B cell (primary cell): ENCODE results near the gene PLPPR3. TPM values are rescaled to one million over a fixed set of nuclear protein-coding genes. Genes with fewer than 3 reads are reported as not detected.

Source experiments
- ATAC-seq: fragments of 200-7000 bp; cut with Tn5 transposase; one replicate; pipeline ENCODE4 v1.10.0; 2021; ENCODE audit warnings: low read depth, mild to moderate bottlenecking, moderate number of reproducible peaks, moderate library complexity
- CTCF ChIA-PET: fragments of 350-600 bp; sonication (Branson Sonifier 250); formaldehyde crosslinking; loops from one replicate; lab custom pipeline; 2021; ENCODE audit warnings: antibody characterized with exemption, inconsistent platforms; lab: Charles Lee
- POLR2A ChIA-PET: fragments of 350-600 bp; sonication (Branson Sonifier 250); formaldehyde crosslinking; loops from one replicate; lab custom pipeline; 2021; ENCODE audit warnings: antibody characterized with exemption; lab: Charles Lee
- DNase-seq: peaks from one replicate; pipeline ENCODE4 v3.0.0; 2013
- H2AFZ ChIP-seq: 2 replicates; pipeline ENCODE4 v1.6.1; 2012; ENCODE audit warnings: mild to moderate bottlenecking, low read depth, low read length; ENCODE audit not compliant: insufficient read depth, poor library complexity, severe bottlenecking
- H3K27ac ChIP-seq, 2 donors: 1 replicate in 1 of 2; 2 replicates in 1 of 2; pipeline ENCODE4 v1.5.1; 2012 to 2013; ENCODE audit warnings: low read length in 2 of 2, mild to moderate bottlenecking in 2 of 2, moderate library complexity in 1 of 2
- H3K27me3 ChIP-seq, 4 experiments: fragments of 200-600 bp in 1 of 4; sonication (generic) in 1 of 4; replicated peaks in 1 of 4; 1 replicate in 2 of 4; 2 replicates in 2 of 4; pipeline versions ENCODE4 v1.6.1 to v1.7.0; 2013 to 2016; ENCODE audit warnings: low read length in 3 of 4, mild to moderate bottlenecking in 2 of 4, mixed read lengths in 1 of 4, moderate library complexity in 1 of 4; ENCODE audit not compliant: insufficient read depth in 4 of 4, control insufficient read depth in 3 of 4; ENCODE audit errors: control extremely low read depth in 1 of 4
- H3K36me3 ChIP-seq, 2 experiments: replicated peaks in 1 of 2; 1 replicate in 1 of 2; 2 replicates in 1 of 2; pipeline versions ENCODE4 v1.6.1 to v1.7.1; 2013; ENCODE audit warnings: low read length in 1 of 2; ENCODE audit not compliant: insufficient read depth in 2 of 2, control insufficient read depth in 1 of 2; ENCODE audit errors: control extremely low read depth in 1 of 2, extremely low read depth in 1 of 2
- H3K4me1 ChIP-seq, 2 donors: fragments of 200-600 bp in 1 of 2; sonication (generic) in 1 of 2; 1 replicate in 1 of 2; 2 replicates in 1 of 2; pipeline versions ENCODE4 v1.5.1 to v1.6.1; 2013 to 2017; ENCODE audit warnings: low read length in 2 of 2; ENCODE audit not compliant: control insufficient read depth in 2 of 2, insufficient read depth in 2 of 2
- H3K4me2 ChIP-seq: replicated peaks from 2 replicates; pipeline ENCODE3; 2012; ENCODE audit warnings: mild to moderate bottlenecking, low read depth, low read length; ENCODE audit not compliant: poor library complexity, severe bottlenecking
- H3K4me3 ChIP-seq, 5 experiments: fragments of 200-600 bp in 1 of 5; sonication (generic) in 1 of 5; 1 replicate in 3 of 5; 2 replicates in 2 of 5; pipeline versions ENCODE4 v1.5.1 to v1.7.0; 2011 to 2016; ENCODE audit warnings: low read length in 4 of 5, mild to moderate bottlenecking in 4 of 5, low read depth in 2 of 5, control low read depth in 1 of 5, moderate library complexity in 1 of 5; ENCODE audit not compliant: insufficient read depth in 1 of 5; ENCODE audit errors: control extremely low read depth in 1 of 5, extremely low read depth in 1 of 5
- H3K79me2 ChIP-seq: fragments of 200-600 bp; sonication (generic); one replicate; pipeline ENCODE4 v1.6.0; 2016; ENCODE audit warnings: low read length; ENCODE audit not compliant: control insufficient read depth, insufficient read depth
- H3K9ac ChIP-seq: fragments of 200-600 bp; sonication (generic); 2 replicates; pipeline ENCODE4 v1.6.1; 2017; ENCODE audit warnings: mild to moderate bottlenecking, low read length, moderate library complexity
- H3K9me3 ChIP-seq, 3 donors: one replicate each; pipeline versions ENCODE4 v1.6.1 to v1.7.1; 2013; ENCODE audit warnings: low read length in 2 of 3; ENCODE audit not compliant: control insufficient read depth in 2 of 3, insufficient read depth in 1 of 3; ENCODE audit errors: control extremely low read depth in 1 of 3
- H4K20me1 ChIP-seq: 2 replicates; pipeline ENCODE4 v1.6.0; 2012; ENCODE audit warnings: mild to moderate bottlenecking, low read length; ENCODE audit not compliant: insufficient read depth, control insufficient read depth, poor library complexity, severe bottlenecking
- H3K27ac Mint-ChIP-seq: one replicate; pipeline ENCODE4 v1.8.0; 2021; ENCODE audit warnings: mixed read lengths
- H3K27me3 Mint-ChIP-seq: one replicate; pipeline ENCODE4 v1.8.0; 2021; ENCODE audit warnings: mixed read lengths
- H3K4me1 Mint-ChIP-seq: one replicate; pipeline ENCODE4 v1.8.0; 2021; ENCODE audit warnings: mixed read lengths
- H3K4me3 Mint-ChIP-seq: one replicate; pipeline ENCODE4 v1.8.0; 2021; ENCODE audit warnings: mixed read lengths
- H3K9me3 Mint-ChIP-seq: one replicate; pipeline ENCODE4 v1.8.0; 2022; ENCODE audit warnings: mixed read lengths; ENCODE audit not compliant: insufficient read depth
- CTCF ChIP-seq: fragments of 200-600 bp; IDR thresholded peaks from one replicate; pipeline ENCODE4 v1.8.0; 2022; ENCODE audit warnings: antibody characterized with exemption, mild to moderate bottlenecking
- EZH2 ChIP-seq: IDR thresholded peaks from 2 replicates; pipeline ENCODE4 v1.6.1; 2012; ENCODE audit warnings: borderline replicate concordance, low read depth, mild to moderate bottlenecking, moderate library complexity, low read length; ENCODE audit not compliant: insufficient read depth, poor library complexity, severe bottlenecking
- WGBS: methylation state at CpG from one replicate; pipeline ENCODE4 v1.1.5; 2013; ENCODE audit warnings: missing lambda C conversion rate; ENCODE audit not compliant: insufficient coverage; 5-methylcytosine and 5-hydroxymethylcytosine counted together
- intact Hi-C: fragments of 100-400 bp; cut with micrococcal nuclease; formaldehyde crosslinking; loops from one replicate; pipeline ENCODE4 v1.10.0; 2022
- polyA plus RNA-seq: library from polyadenylated mRNA; depleted of rRNA; stranded (reverse); fragments of >200 nt; gene quantifications from 2 replicates; pipeline ENCODE4 v1.2.3, GENCODE V29; 2012
- total RNA-seq, 2 donors: library from RNA; stranded (reverse); fragments of 120-200 nt in 1 of 2; gene quantifications; 1 replicate in 1 of 2; 2 replicates in 1 of 2; pipeline versions ENCODE4 v1.2.3 to v1.2.4, GENCODE V29; 2013 to 2022

Gene PLPPR3
- total and polyA plus RNA-seq, 2 donors (not counting 1 experiment from before 2014, with no cell fraction given) = not detected

- Mint-ChIP-seq H3K27me3 (peaks cover 5% of the 10 kb centered on the region), H3K9me3 (no peaks in the 10 kb centered on the region), H3K27ac (no peak overlapping the region), H3K4me3 (no peak overlapping the region), H3K4me1 (peaks cover under 1% of the 10 kb centered on the region)
- POLR2A ChIA-PET = no interaction called here
- no peak overlapping the region for H3K4me3 ChIP-seq
- H4K20me1 ChIP-seq = no peaks in the 10 kb centered on the region
- TF ChIP-seq EZH2 = no peak
- no peak for TF ChIP-seq CTCF
- CTCF ChIA-PET = no interaction called here
- no peaks in the 10 kb centered on the region for H3K36me3 ChIP-seq
- 100% methylated on average over 5 of the region's 7 CpGs for WGBS
- peaks cover 0 to 22% (median 0%) of the 10 kb centered on the region in 4 experiments for H3K27me3 ChIP-seq
- H3K4me1 ChIP-seq = peaks cover 0 to under 1% of the 10 kb centered on the region in 2 donors
- no peak overlapping the region for H3K27ac ChIP-seq
- H3K4me2 ChIP-seq = no peak overlapping the region
- H3K9ac ChIP-seq = no peak overlapping the region
- peak; percentile 5 for DNase-seq
- no peak for ATAC-seq
- H3K79me2 ChIP-seq = no peaks in the 10 kb centered on the region
- intact Hi-C loops = no loop called here
- H2AFZ ChIP-seq = no peak overlapping the region
- H3K9me3 ChIP-seq = peaks cover 0 to 16% (median 0%) of the 10 kb centered on the region in 3 donors
These were observed 56.5 kb downstream of the PLPPR3 start for GRCh38 chr19:765179-765738.

- peaks cover 0 to 19% (median 0%) of the 10 kb centered on the region in 4 experiments for H3K27me3 ChIP-seq
- intact Hi-C loops = no loop called here
- H3K9me3 ChIP-seq = peaks cover 0 to 23% (median 0%) of the 10 kb centered on the region in 3 donors
- no peaks in the 10 kb centered on the region for H4K20me1 ChIP-seq
- no peak overlapping the region for H3K4me3 ChIP-seq
- no peak overlapping the region for H3K27ac ChIP-seq
- Mint-ChIP-seq H3K27ac (no peak overlapping the region), H3K4me1 (no peaks in the 10 kb centered on the region), H3K27me3 (peaks cover 4% of the 10 kb centered on the region), H3K4me3 (no peak overlapping the region), H3K9me3 (peaks cover 4% of the 10 kb centered on the region)
- H2AFZ ChIP-seq = no peak overlapping the region
- no peaks in the 10 kb centered on the region for H3K36me3 ChIP-seq
- ChIA-PET POLR2A (no interaction called here), CTCF (no interaction called here)
- H3K79me2 ChIP-seq = no peaks in the 10 kb centered on the region
- H3K9ac ChIP-seq = no peak overlapping the region
- TF ChIP-seq EZH2 (no peak), CTCF (no peak)
- H3K4me1 ChIP-seq = no peaks in the 10 kb centered on the region
- no peak overlapping the region for H3K4me2 ChIP-seq
- no peak for ATAC-seq
- peak; percentile 4 for DNase-seq
- WGBS = 79% methylated on average over 11 of the region's 12 CpGs
These were observed 57.5 kb downstream of the PLPPR3 start for GRCh38 chr19:764301-764700.
